Cardiac fibroblast (primary cell): ENCODE measurements around the gene PLA2G7.
"Not testable (repeated sequence)": the region's sequence is repeated elsewhere in the genome, so short reads cannot be mapped to it uniquely, and the experiment has no call there.

Source experiments
- DNase-seq, 2 donors: peaks; one replicate each; pipeline versions ENCODE4 v3.0.0 to v3.0.0-alpha.2; 2010; ENCODE audit warnings: low read depth in 2 of 2
- H3K4me3 ChIP-seq, 2 donors: replicated peaks in 1 of 2; 1 replicate in 1 of 2; 2 replicates in 1 of 2; pipeline ENCODE4 v1.5.1; 2011; ENCODE audit warnings: low read depth in 2 of 2, low read length in 2 of 2, mild to moderate bottlenecking in 2 of 2, moderate library complexity in 1 of 2
- TF ChIP-seq, protein P1 (sequence below): IDR thresholded peaks from one replicate; pipeline ENCODE4 v1.5.1; 2011; ENCODE audit warnings: low read depth, mild to moderate bottlenecking, low read length, inconsistent platforms

The PLA2G7 gene

DNA sequence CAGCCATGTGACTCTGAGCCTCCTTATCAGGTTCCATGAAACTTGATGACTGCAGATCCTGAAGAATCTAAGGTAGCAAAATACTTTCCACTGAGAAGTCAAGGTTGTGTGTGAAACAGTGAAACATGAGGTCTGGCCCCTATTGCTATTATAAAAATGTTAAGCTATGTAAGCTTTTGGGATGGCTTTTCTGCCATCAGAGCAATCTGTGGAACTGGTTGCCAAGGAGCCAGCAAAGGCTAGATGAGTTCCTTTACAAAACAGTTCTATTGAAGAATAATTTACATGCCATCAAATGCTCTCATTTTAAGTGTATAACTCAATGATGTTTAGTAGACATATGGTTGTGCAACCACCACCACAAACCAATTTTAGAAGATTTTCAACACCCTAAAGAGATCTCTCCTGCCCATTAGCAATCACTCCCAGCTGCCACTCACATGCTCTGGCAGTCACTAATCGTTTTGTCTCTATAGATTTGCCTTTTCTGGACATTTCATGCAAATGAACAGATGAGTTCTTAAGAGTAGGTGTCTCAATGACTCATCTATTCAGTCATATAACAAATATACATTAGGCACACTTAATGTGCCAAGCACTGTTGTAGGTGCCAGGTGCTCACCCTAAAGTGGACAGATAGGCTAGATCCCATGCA lies 38.2 kb upstream of the PLA2G7 start:
- H3K4me3 ChIP-seq = no peak overlapping the region
- TF ChIP-seq, protein P1, sequence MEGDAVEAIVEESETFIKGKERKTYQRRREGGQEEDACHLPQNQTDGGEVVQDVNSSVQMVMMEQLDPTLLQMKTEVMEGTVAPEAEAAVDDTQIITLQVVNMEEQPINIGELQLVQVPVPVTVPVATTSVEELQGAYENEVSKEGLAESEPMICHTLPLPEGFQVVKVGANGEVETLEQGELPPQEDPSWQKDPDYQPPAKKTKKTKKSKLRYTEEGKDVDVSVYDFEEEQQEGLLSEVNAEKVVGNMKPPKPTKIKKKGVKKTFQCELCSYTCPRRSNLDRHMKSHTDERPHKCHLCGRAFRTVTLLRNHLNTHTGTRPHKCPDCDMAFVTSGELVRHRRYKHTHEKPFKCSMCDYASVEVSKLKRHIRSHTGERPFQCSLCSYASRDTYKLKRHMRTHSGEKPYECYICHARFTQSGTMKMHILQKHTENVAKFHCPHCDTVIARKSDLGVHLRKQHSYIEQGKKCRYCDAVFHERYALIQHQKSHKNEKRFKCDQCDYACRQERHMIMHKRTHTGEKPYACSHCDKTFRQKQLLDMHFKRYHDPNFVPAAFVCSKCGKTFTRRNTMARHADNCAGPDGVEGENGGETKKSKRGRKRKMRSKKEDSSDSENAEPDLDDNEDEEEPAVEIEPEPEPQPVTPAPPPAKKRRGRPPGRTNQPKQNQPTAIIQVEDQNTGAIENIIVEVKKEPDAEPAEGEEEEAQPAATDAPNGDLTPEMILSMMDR = no peak
- DNase-seq = no peak

DNA sequence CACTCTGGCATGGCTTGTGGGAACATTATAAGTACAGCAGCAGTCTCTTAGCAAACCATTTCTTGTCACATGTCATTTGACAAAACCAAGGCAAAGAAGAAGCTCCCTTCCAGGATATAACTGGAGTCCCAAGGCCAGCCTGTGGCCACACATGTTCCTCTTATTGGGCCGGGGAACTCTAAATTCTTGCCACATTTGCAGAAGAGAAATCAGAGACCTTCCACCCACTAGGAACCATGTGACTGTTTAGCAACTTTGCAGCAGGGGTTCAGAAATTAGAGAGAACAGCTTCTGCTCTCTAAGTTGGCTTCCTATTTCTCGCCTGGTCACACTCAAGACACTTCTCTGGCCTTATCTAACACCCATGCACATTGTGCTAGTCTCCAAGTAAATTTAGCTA lies 37.6 kb upstream of the PLA2G7 start:
- peak in 1 of 2 donors; percentile 44 for DNase-seq
- no peak overlapping the region for H3K4me3 ChIP-seq
- TF ChIP-seq, protein P1 = no peak

DNA sequence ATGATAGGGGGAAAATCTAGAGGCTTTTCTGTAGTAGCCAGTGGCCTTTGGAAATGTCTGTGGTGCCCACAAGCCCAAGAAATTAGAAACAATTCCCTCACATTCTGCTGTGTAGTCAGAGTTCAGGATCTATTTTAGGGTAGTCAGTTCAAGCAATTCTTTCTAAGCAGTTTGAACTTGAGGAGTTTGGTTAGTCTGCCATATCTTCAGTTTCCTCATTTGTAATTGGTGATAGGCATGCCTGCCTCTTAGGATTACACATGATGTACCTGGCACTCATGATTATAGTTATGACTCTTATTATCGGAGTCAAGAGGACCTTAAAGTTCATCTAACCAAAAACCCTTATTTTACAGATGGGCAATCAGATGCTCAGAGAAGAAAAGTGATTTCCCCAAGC lies 36.8 kb upstream of the PLA2G7 start:
- H3K4me3 ChIP-seq = no peak overlapping the region
- TF ChIP-seq, protein P1 = no peak
- DNase-seq = no peak

DNA sequence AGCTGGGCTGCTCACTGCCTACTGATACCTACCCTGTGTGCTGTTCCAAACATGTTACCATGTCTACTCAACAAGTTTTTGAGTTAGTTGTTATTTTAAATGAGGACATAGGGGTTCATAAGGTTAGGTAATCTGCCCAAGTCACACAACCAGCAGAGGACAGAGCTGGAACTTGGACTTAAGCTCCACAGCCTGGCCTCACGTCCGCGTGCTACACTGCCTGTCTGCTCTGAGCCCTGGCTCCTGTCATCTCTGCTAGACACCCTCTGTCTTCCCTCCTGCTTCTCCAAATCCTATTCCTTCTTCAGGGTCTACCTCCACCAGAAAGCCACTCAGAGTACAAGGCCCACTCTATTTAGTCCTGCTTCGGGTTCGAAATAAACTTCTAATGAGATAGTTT lies 29.8 kb upstream of the PLA2G7 start:
- TF ChIP-seq, protein P1 = no peak
- DNase-seq = no peak
- H3K4me3 ChIP-seq = no peak overlapping the region

DNA sequence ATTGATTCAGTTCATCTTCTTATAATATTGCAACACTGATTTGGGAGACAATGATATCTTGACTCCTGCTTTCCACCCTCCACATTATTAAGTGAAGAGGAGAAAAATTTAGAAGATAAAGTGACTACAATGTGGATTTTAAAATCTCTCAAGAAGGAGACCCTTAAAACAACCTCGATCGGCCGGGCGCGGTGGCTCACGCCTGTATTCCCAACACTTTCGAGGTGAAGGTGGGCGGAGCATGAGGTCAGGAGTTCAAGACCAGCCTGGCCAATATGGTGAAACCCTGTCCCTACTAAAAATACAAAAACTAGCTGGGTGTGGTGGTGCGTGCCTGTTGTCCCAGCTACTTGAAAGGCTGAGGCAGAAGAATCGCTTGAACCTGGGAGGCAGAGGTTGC lies 29.1 kb upstream of the PLA2G7 start:
- H3K4me3 ChIP-seq, DNase-seq: not testable (repeated sequence)

DNA sequence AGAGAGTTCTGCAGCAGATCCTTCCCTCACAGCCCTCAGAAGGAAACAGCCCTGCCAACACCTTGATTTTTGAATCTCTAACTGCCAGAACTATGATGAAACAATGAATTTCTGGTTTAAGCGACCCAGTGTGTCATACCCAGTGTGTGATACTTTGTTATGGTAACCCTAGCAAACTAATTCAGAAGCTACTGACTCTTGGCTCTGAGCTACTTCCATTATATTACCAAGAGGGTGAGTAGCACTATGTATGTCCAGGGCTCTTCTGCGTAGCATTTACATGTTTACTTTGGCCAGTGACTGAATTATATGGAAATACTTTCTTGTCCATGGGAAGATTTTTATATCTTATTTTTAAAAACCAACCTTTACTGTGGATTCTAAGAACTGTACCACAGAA lies 28.3 kb upstream of the PLA2G7 start:
- H3K4me3 ChIP-seq = no peak overlapping the region
- no peak for DNase-seq
- TF ChIP-seq, protein P1 = no peak

DNA sequence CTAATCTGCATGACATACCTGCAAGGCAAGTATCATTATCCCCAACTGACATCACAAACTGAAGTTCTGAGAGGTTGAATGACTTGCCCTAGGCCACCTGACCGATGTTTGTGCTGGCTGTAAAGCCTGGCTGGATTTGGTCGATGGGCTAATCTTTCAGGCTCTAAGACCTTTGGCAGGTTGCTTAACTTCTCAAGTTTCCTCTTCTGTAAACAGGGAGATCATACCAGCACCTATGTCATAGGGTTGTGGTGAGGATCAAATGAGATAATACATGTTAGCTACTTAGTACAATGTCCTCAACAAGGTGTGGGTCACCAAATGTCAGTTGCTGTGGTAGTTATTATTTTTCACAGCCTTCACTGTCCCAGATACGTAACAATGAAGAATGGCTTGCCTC lies 25.8 kb upstream of the PLA2G7 start:
- no peak for DNase-seq
- TF ChIP-seq, protein P1 = no peak

More for the DNA sequence above, 25.8 kb upstream of the PLA2G7 start:
- H3K4me3 ChIP-seq = no peak overlapping the region
